Lower lobe of right lung (tissue), 2 donors: Measurements from ENCODE around the gene TMCC3. TPM values are rescaled to one million over a fixed set of nuclear protein-coding genes. Genes with fewer than 3 reads are reported as not detected.

Experiments
- ATAC-seq, 2 donors: fragments of 200-7000 bp; cut with Tn5 transposase; one replicate each; pipeline ENCODE4 v1.9.1; 2020 to 2022; ENCODE audit warnings: mild to moderate bottlenecking in 2 of 2, moderate library complexity in 2 of 2
- DNase-seq: peaks from one replicate; pipeline ENCODE4 v3.0.0-alpha.2; 2020
- H3K27ac ChIP-seq: fragments of 200-600 bp; one replicate; pipeline ENCODE4 v1.8.0; 2022
- H3K27me3 ChIP-seq: fragments of 200-600 bp; one replicate; pipeline ENCODE4 v1.8.0; 2022; ENCODE audit warnings: low read depth
- H3K36me3 ChIP-seq: fragments of 200-600 bp; one replicate; pipeline ENCODE4 v1.8.0; 2022; ENCODE audit warnings: mild to moderate bottlenecking
- H3K4me1 ChIP-seq: fragments of 200-600 bp; one replicate; pipeline ENCODE4 v1.8.0; 2022
- H3K4me3 ChIP-seq: fragments of 200-600 bp; one replicate; pipeline ENCODE4 v1.8.0; 2022; ENCODE audit warnings: mild to moderate bottlenecking
- H3K9me3 ChIP-seq: fragments of 200-600 bp; one replicate; pipeline ENCODE4 v1.8.0; 2022
- CTCF ChIP-seq: fragments of 200-600 bp; IDR thresholded peaks from one replicate; pipeline ENCODE4 v1.8.0; 2022; ENCODE audit warnings: antibody characterized with exemption, mild to moderate bottlenecking
- intact Hi-C: fragments of 100-400 bp; cut with DNase I; formaldehyde crosslinking; loops from one replicate; pipeline ENCODE4 v1.11.0; 2022
- total RNA-seq: library from RNA; stranded (reverse); fragmentation: NEBNext Ultra II Directional; extraction: Animal tissue kit (Norgen Biotek cat#: 25700); gene quantifications from one replicate; pipeline ENCODE4 v1.2.1, GENCODE V29; 2021
- donor health status: DM: no; HTN: yes; CAD: no; lungs with severe emphysema.

The TMCC3 gene
- total RNA-seq, 1 donor from 2014 or later, result 9.7 TPM

- no peak for TF ChIP-seq CTCF
- Histone ChIP-seq H3K36me3 (no peaks in the 10 kb centered on the region), H3K4me3 (no peak overlapping the region), H3K9me3 (no peaks in the 10 kb centered on the region), H3K4me1 (peaks cover 25% of the 10 kb centered on the region), H3K27ac (no peak overlapping the region), H3K27me3 (no peaks in the 10 kb centered on the region)
- intact Hi-C loops, result no loop called here
- DNase-seq (no peak), ATAC-seq (peak; percentile 46 to 48)
These were observed 10.0 kb downstream of the TMCC3 start for GRCh38 chr12:94640134-94640928.

GRCh38 chr12:94638521-94638920 is 11.8 kb downstream of the TMCC3 start:
- no peaks in the 10 kb centered on the region for H3K9me3 ChIP-seq
- peaks cover 11% of the 10 kb centered on the region for H3K4me1 ChIP-seq
- no peak for DNase-seq
- TF ChIP-seq CTCF, result no peak
- intact Hi-C loops, result no loop called here
- H3K36me3 ChIP-seq, result no peaks in the 10 kb centered on the region
- no peaks in the 10 kb centered on the region for H3K27me3 ChIP-seq
- H3K27ac ChIP-seq, result no peak overlapping the region
- H3K4me3 ChIP-seq, result no peak overlapping the region
- ATAC-seq, result no peak

GRCh38 chr12:94637390-94638113 is 12.8 kb downstream of the TMCC3 start:
- Histone ChIP-seq H3K4me1 (peaks cover 6% of the 10 kb centered on the region), H3K27ac (no peak overlapping the region), H3K9me3 (no peaks in the 10 kb centered on the region), H3K27me3 (no peaks in the 10 kb centered on the region), H3K36me3 (no peaks in the 10 kb centered on the region), H3K4me3 (no peak overlapping the region)
- no peak for DNase-seq
- no peak for ATAC-seq
- no peak for TF ChIP-seq CTCF
- intact Hi-C loops, result no loop called here

- Histone ChIP-seq H3K4me3 (no peak overlapping the region), H3K9me3 (no peaks in the 10 kb centered on the region), H3K27ac (no peak overlapping the region), H3K27me3 (no peaks in the 10 kb centered on the region), H3K36me3 (no peaks in the 10 kb centered on the region), H3K4me1 (peaks cover 6% of the 10 kb centered on the region)
- intact Hi-C loops, result no loop called here
- no peak for TF ChIP-seq CTCF
- ATAC-seq (no peak), DNase-seq (no peak)
These were observed 13.8 kb downstream of the TMCC3 start for GRCh38 chr12:94636462-94637085.

- no peaks in the 10 kb centered on the region for H3K4me1 ChIP-seq
- H3K4me3 ChIP-seq, result no peak overlapping the region
- ATAC-seq, result no peak
- no peaks in the 10 kb centered on the region for H3K27me3 ChIP-seq
- DNase-seq, result no peak
- intact Hi-C loops, result no loop called here
- no peak overlapping the region for H3K27ac ChIP-seq
- H3K9me3 ChIP-seq, result no peaks in the 10 kb centered on the region
- TF ChIP-seq CTCF, result no peak
- H3K36me3 ChIP-seq, result no peaks in the 10 kb centered on the region
These were observed 15.6 kb downstream of the TMCC3 start for GRCh38 chr12:94634717-94635116.
